Measurements from ENCODE around the gene CCDC134.

DNA sequence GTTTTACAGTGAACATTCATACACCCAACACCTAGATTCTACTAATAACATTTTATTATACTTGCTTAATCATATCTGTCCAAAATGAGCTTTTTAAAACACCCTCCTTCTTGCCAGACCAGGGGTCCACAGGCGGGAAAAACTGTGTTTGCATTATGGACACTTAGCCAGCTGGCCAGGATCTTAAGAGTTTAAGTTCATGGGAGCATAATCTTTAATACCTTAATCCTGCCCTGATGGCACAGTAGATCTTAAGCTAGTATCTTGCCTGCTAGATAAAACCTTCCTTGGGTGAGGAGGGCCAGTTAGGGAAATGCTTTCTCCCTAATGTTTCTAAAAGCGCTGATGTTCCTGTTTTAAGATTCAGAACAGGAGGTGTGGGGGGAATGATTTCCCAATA is 13.1 kb upstream of the CCDC134 start:
- no peak for TF ChIP-seq POLR2A (IDR thresholded peaks at IDR 0.05)
- TF ChIP-seq, protein P1, sequence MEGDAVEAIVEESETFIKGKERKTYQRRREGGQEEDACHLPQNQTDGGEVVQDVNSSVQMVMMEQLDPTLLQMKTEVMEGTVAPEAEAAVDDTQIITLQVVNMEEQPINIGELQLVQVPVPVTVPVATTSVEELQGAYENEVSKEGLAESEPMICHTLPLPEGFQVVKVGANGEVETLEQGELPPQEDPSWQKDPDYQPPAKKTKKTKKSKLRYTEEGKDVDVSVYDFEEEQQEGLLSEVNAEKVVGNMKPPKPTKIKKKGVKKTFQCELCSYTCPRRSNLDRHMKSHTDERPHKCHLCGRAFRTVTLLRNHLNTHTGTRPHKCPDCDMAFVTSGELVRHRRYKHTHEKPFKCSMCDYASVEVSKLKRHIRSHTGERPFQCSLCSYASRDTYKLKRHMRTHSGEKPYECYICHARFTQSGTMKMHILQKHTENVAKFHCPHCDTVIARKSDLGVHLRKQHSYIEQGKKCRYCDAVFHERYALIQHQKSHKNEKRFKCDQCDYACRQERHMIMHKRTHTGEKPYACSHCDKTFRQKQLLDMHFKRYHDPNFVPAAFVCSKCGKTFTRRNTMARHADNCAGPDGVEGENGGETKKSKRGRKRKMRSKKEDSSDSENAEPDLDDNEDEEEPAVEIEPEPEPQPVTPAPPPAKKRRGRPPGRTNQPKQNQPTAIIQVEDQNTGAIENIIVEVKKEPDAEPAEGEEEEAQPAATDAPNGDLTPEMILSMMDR (IDR thresholded peaks at IDR 0.05): no peak
- no peak for TF ChIP-seq EP300 (IDR thresholded peaks at IDR 0.05)
